Prostate gland (tissue), 2 donors: ENCODE results near the gene YY1AP1. TPM values are rescaled to one million over a fixed set of nuclear protein-coding genes. Genes with fewer than 3 reads are reported as not detected.
"Not testable (repeated sequence)": the region's sequence is repeated elsewhere in the genome, so short reads cannot be mapped to it uniquely, and the experiment has no call there.

Source experiments
- DNase-seq: peaks from one replicate; pipeline ENCODE4 v3.0.0-alpha.2; 2019; ENCODE audit warnings: low spot score
- H3K27ac ChIP-seq, 2 donors: fragments of 200-600 bp; sonication (generic); 2 replicates each; pipeline ENCODE4 v1.5.1; 2017 to 2019
- H3K27me3 ChIP-seq: fragments of 200-600 bp; sonication (generic); replicated peaks from 2 replicates; pipeline ENCODE4 v1.5.1; 2019; ENCODE audit not compliant: insufficient read depth
- H3K36me3 ChIP-seq, 2 donors: fragments of 200-600 bp; sonication (generic); 1 replicate in 1 of 2; 2 replicates in 1 of 2; pipeline versions ENCODE4 v1.5.1 to v1.8.1; 2017 to 2019
- H3K4me1 ChIP-seq: fragments of 200-600 bp; sonication (generic); replicated peaks from 2 replicates; pipeline ENCODE4 v1.5.1; 2019
- H3K4me3 ChIP-seq, 2 donors: fragments of 200-600 bp; sonication (generic); 2 replicates each; pipeline ENCODE4 v1.5.1; 2017 to 2019
- H3K9me3 ChIP-seq: fragments of 200-600 bp; sonication (generic); 2 replicates; pipeline ENCODE4 v1.5.1; 2017
- POLR2A ChIP-seq: fragments of 450-650 bp; IDR thresholded peaks from one replicate; pipeline ENCODE4 v1.6.1; 2016; ENCODE audit warnings: antibody characterized with exemption, mild to moderate bottlenecking
- POLR2AphosphoS5 ChIP-seq: sonication (generic); formaldehyde crosslinking; IDR thresholded peaks from one replicate; pipeline ENCODE4 v1.6.1; 2017; ENCODE audit warnings: antibody characterized with exemption
- WGBS: methylation state at CpG from one replicate; pipeline ENCODE4 v1.1.5; 2018; 5-methylcytosine and 5-hydroxymethylcytosine counted together
- intact Hi-C: fragments of 100-400 bp; cut with DNase I; formaldehyde crosslinking; loops from one replicate; pipeline ENCODE4 v1.14.2; 2022
- total RNA-seq, 2 donors: library from RNA; depleted of rRNA; stranded (reverse); fragments of >200 nt; gene quantifications; one replicate each; pipeline ENCODE4 v1.1.0, GENCODE V29; 2016
- TF ChIP-seq, protein P1 (sequence below), 4 experiments: fragments of 200-600 bp in 2 of 4; fragments of 450-650 bp in 2 of 4; sonication (generic) in 2 of 4; IDR thresholded peaks; 1 replicate in 3 of 4; 2 replicates in 1 of 4; pipeline ENCODE4 v1.5.1; 2016 to 2019; ENCODE audit warnings: antibody characterized with exemption in 4 of 4, mild to moderate bottlenecking in 2 of 4, moderate library complexity in 2 of 4

Gene YY1AP1
- total RNA-seq, 2 donors from 2014 or later = 63.4 to 121 TPM

DNA sequence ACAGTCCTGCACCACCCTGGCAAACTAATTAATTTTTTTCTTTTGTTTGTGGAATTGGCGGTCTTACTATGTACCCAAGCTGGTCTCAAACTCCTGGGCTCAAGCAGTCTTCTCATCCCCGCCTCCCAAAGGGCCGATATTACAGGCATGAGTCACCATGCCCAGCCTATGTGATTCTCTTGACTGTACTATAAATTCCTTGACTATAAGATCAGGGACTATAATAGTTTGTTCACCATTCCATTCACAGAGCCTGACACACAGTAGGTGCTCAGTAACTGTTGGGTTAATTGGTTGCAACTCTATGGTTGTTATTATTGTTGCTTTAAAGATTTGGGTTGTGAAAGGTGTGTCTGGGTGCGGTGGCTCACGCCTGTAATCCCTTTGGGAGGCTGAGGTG, 17.6 kb upstream of the YY1AP1 start:
- DNase-seq = no peak
- Histone ChIP-seq H3K4me3 (no peak overlapping the region), H3K36me3 (no peaks in the 10 kb centered on the region), H3K27me3 (no peaks in the 10 kb centered on the region), H3K4me1 (no peaks in the 10 kb centered on the region), H3K27ac (no peak overlapping the region), H3K9me3 (no peaks in the 10 kb centered on the region)
- intact Hi-C loops = no loop called here
- 92% methylated on average over 5 of the region's 5 CpGs for WGBS
- TF ChIP-seq, protein P1, sequence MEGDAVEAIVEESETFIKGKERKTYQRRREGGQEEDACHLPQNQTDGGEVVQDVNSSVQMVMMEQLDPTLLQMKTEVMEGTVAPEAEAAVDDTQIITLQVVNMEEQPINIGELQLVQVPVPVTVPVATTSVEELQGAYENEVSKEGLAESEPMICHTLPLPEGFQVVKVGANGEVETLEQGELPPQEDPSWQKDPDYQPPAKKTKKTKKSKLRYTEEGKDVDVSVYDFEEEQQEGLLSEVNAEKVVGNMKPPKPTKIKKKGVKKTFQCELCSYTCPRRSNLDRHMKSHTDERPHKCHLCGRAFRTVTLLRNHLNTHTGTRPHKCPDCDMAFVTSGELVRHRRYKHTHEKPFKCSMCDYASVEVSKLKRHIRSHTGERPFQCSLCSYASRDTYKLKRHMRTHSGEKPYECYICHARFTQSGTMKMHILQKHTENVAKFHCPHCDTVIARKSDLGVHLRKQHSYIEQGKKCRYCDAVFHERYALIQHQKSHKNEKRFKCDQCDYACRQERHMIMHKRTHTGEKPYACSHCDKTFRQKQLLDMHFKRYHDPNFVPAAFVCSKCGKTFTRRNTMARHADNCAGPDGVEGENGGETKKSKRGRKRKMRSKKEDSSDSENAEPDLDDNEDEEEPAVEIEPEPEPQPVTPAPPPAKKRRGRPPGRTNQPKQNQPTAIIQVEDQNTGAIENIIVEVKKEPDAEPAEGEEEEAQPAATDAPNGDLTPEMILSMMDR (IDR thresholded peaks at IDR 0.05) = no peak
- TF ChIP-seq POLR2AphosphoS5 (no peak), POLR2A (no peak)

DNA sequence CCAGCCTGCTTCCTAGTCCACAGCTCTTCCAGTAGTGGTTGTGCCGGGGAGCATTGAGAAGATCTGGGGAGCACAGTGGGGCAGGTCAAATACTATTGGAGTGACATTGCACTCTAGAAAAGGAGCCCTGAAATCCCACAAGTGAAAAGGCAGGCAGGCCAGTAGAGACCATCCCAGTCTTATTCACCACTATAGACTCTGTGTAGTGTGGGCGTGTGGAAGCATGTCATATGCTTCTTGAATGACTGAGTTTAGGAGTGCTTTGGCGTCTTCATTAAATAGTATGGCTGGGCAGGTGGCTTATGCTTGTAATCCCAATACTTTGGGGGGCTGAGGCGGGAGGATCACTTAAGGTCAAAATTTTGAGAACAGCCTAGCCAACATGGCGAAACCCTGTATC, 15.8 kb upstream of the YY1AP1 start:
- intact Hi-C loops, H3K9me3 ChIP-seq, H3K27me3 ChIP-seq, H3K4me3 ChIP-seq, DNase-seq, H3K36me3 ChIP-seq, H3K27ac ChIP-seq, H3K4me1 ChIP-seq: not testable (repeated sequence)
- 89% methylated on average over 5 of the region's 5 CpGs for WGBS

DNA sequence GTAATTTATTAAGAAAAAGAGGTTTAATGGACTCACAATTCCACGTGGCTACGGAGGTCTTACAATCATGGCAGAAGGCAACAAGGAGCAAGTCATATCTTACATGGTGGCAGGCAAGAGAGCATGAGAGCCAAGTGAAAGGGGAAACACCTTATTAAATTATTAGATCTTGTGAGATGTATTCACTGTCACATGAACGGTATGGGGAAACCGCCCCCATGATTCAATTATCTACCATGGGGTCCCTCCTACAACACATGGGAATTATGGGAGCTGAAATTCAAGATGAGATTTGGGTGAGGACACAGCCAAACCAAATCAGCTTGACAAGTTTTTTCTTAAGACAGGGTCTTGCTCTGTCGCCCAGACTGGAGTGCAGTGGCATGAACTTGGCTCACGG, 14.6 kb upstream of the YY1AP1 start:
- Histone ChIP-seq H3K36me3 (no peaks in the 10 kb centered on the region), H3K27me3 (no peaks in the 10 kb centered on the region), H3K4me3 (no peak overlapping the region), H3K9me3 (no peaks in the 10 kb centered on the region), H3K4me1 (no peaks in the 10 kb centered on the region), H3K27ac (no peak overlapping the region)
- DNase-seq = no peak
- intact Hi-C loops = no loop called here
- TF ChIP-seq, protein P1 (IDR thresholded peaks at IDR 0.05) = no peak
- TF ChIP-seq POLR2AphosphoS5 (no peak), POLR2A (no peak)
- WGBS = 91% methylated on average over 6 of the region's 6 CpGs

DNA sequence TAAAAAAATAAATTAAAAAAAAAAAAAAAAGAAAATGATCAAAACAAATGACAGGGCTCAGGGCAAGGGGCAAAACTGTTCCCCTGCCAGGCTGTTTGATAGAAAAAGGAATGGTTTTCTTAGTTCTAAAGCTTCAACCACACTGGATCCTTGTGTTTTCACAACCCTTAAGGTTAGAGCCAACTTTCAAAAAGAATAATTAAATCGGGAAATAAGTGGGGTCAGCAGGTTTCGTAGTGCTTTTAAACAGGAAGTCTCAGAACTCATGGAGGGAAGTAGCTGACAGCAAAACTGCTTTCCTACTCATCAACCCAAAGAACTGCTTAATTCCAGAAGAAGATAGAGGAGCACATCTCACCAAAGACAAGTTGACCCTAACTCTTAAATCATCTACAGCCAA, 13.1 kb upstream of the YY1AP1 start:
- H3K27ac ChIP-seq, H3K4me1 ChIP-seq, DNase-seq, H3K36me3 ChIP-seq, H3K27me3 ChIP-seq, intact Hi-C loops, H3K4me3 ChIP-seq, H3K9me3 ChIP-seq: not testable (repeated sequence)
- 78% methylated on average over 2 of the region's 2 CpGs for WGBS

DNA sequence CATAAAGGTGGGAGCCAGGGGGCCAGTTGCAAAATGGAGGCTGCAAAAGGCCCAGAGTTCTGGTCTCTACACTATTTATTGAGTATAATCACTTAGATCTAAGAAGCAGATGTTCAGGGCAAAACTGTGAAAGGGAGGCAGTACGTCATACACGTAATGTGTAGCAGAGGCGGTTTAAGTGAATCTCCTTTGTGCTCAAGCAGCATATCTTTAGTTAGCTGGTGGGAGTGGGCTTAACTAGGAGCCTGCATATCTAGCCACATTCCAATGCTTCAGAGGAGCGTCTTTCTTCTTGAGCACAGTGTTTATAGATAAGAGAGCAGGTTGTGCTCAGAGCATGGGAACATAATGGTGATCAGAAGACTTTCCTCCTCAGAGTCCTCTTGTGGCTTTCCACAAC, 10.5 kb upstream of the YY1AP1 start:
- H3K27ac ChIP-seq, H3K27me3 ChIP-seq, H3K4me3 ChIP-seq, intact Hi-C loops, H3K36me3 ChIP-seq, H3K9me3 ChIP-seq, DNase-seq, H3K4me1 ChIP-seq: not testable (repeated sequence)
- 89% methylated on average over 4 of the region's 4 CpGs for WGBS

DNA sequence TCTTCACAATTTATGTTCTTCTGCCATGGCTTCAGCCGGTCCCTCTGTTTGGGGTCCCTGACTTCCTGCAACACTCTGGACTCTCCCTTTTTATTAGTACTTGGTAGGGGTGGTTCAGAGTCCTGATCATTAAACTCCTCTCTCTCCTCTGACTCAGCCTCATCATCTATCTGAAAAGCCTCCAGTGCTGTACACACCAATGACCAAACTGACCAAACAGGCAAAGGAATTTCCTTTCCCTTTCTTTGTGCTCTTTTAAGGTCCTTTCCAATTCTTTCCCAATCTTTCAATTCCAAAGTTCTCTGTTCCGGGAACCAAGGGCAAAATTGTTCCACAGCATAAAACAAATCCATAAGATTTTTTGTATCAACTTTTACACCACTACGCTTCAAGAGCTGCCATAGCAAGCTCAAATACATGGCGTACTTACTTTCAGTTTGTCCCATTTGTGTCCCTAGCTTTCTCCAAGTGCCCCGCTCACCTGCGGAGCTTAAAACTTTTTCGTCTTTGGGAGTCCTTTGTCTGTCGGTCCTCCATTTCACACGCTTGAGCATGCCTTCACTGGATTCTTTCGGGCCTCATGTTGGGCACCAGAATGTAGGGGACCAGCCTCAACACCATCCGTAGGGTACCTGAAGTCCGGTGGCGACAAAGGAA, 9.9 kb upstream of the YY1AP1 start:
- no peaks in the 10 kb centered on the region for H3K36me3 ChIP-seq
- no peak for DNase-seq
- WGBS = 95% methylated on average over 13 of the region's 13 CpGs
- intact Hi-C loops = no loop called here
- no peaks in the 10 kb centered on the region for H3K9me3 ChIP-seq
- H3K4me1 ChIP-seq = peaks cover 5% of the 10 kb centered on the region
- H3K4me3 ChIP-seq = no peak overlapping the region
- TF ChIP-seq, protein P1 (IDR thresholded peaks at IDR 0.05) = no peak
- TF ChIP-seq POLR2AphosphoS5 (no peak), POLR2A (no peak)
- H3K27me3 ChIP-seq = no peaks in the 10 kb centered on the region
- no peak overlapping the region for H3K27ac ChIP-seq

DNA sequence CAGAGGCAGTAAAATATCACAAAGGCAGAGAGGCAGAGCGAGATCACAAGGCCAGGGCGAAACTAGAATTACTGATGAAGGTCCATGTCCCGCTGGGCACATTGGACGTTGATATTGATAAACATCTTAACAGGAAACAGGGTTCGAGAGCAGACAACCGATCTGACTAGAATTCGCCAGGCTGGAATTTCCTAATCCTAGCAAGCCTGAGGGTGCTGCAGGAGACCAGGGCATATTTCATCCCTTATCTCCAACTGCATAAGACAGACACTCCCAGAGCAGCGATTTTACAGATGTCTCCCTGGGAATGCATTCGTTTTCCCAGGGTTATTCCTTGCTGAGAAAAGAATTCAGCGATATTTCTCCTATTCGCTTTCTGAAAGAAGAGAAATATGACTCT, 9.0 kb upstream of the YY1AP1 start:
- H3K4me1 ChIP-seq, H3K36me3 ChIP-seq, H3K9me3 ChIP-seq, intact Hi-C loops, H3K27me3 ChIP-seq, H3K4me3 ChIP-seq, H3K27ac ChIP-seq, DNase-seq: not testable (repeated sequence)
- WGBS = 93% methylated on average over 11 of the region's 11 CpGs
